SIG-M5 (cell line): ENCODE results near the gene METTL15.
"Not testable (repeated sequence)": the region's sequence is repeated elsewhere in the genome, so short reads cannot be mapped to it uniquely, and the experiment has no call there.

Experiments used
- DNase-seq: peaks from one replicate; lab custom pipeline; 2025; lab: John Stamatoyannopoulos, UW

METTL15 gene, protein sequence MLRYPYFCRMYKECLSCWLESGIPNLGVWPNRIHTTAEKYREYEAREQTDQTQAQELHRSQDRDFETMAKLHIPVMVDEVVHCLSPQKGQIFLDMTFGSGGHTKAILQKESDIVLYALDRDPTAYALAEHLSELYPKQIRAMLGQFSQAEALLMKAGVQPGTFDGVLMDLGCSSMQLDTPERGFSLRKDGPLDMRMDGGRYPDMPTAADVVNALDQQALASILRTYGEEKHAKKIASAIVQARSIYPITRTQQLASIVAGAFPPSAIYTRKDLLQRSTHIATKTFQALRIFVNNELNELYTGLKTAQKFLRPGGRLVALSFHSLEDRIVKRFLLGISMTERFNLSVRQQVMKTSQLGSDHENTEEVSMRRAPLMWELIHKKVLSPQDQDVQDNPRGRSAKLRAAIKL

GRCh38 chr11:28107750-28108618, at the start of gene METTL15, which contains the start of gene KIF18A:
Gene METTL15, plus strand, starts transcription at chr11:28108388. Its CDS starts 4,947 bp downstream, at chr11:28113335.
Gene KIF18A, minus strand, starts transcription at chr11:28108156. Its CDS starts 10,209 bp downstream, at chr11:28097947.
- peak; percentile 77 for DNase-seq

DNA sequence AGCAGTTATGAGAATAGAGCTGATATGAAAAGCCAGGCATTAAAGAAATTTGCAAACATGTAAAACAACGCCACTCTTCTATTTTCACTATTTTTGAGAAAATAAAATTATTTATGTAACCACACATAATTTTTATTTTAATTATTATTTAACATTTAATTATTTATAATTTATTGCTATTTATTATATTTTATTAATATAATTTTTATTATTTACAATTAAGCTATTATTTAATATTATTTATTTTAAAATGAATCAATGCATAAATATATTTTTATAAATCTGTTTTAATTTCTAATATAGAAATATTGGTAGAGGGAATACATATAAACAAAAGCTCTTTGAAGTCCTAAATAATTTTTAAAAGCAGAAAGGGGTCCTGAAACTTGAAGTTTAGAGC, 36.9 kb upstream of the METTL15 start:
- DNase-seq: no peak

- no peak for DNase-seq
These were observed 35.9 kb upstream of the METTL15 start for GRCh38 chr11:28072321-28072720.

DNA sequence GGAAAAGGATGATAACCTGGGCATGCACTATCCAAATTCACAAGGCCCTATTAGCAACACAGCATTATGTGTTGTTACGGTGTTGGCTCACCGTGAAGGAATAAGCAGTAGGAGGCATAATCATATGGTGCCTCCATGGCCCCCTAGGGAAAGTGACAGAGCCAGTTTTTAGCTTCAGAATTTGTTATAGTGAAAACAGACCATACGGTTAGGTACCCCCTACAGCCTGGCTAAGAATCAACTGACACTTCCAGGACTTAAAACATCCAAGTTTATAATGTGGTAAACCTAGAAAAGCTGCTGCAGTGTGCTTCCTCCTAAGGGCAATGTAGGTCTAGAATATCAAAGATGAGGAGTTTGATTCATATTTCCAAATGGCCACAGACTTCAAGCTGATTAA, 30.7 kb upstream of the METTL15 start:
- DNase-seq: no peak

GRCh38 chr11:28083118-28083517, 25.1 kb upstream of the METTL15 start:
- DNase-seq: no peak

DNA sequence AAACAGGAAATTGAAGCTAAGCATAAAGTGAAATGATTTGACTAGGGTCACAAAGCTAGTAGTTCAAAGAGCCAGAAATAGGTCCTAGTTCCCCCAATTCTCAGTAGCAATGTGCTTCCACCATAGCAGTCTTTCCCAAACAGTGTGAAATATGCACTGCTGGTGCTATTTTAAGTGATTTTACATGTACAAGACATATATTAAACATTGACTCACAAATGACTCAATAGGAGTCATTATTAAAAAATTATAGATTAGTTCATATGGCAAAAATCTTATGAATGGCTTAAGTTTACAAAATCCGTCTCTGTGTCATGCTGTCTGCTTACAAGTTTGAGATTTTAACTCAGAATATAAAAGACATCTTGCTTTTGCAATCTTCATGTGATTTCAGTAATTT, 21.6 kb upstream of the METTL15 start:
- no peak for DNase-seq

DNA sequence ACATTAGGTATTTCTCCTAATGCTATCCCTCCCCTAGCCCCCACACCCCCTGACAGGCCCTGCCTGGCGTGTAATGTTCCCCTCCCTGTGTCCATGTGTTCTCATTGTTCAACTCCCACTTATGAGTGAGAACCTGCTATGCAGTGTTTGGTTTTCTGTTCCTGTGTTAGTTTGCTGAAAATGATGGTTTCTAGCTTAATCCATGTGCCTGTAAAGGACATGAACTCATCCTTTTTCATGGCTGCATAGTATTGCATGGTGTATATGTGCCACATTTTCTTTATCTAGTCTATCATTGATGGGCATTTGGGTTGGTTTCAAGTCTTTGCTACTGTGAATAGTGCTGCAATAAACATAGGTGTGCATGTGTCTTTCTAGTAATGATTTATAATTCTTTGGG, 21.0 kb upstream of the METTL15 start:
- not testable (repeated sequence) for DNase-seq

DNA sequence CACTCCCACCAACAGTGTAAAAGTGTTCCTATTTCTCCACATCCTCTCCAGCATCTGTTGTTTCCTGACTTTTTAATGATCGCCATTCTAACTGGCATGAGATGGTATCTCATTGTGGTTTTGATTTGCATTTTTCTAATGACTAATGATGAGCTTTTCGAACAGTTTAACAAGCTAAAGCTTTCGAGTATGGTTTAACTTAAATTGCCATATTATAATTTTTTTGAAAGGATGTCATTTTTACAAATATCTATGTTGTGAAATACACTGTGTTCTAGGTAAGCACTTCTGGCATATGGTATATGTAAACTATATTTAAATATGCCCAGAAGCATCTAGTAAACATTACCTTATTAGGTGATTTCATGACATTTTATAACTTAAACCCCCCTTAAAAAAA, 20.5 kb upstream of the METTL15 start:
- DNase-seq: not testable (repeated sequence)

GRCh38 chr11:28089378-28089777, 18.8 kb upstream of the METTL15 start:
- no peak for DNase-seq

DNA sequence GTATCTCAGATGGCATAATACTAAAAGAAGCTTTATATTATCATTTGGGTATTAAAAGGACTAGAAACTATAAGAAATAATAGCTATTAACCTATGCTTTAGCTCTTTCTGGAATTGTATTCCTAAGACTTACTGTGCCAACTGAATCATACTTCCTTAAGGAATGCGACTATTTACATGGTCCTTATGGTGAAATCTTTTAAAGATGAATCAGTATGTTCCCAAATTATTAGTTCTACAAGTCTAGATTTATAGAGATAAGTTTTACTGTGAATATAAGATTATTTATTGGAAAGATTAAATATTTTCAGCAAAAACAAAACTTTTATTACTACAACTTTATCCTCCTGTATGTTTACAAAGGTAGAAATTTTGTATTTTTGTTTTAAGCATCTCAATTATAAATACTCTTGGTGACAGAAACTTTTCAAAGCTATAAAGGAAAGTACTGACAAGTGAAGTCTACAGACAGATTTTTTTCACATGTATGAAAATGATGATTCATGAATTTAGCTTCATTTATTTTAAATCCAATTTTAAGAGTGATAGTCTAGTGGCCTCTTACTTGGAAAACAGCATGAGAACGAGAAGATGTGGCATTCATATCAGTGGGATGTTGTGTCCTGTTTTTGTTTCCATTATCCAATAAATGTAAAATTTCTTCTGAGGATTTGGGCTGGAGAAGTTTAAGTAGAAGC, 18.0 kb upstream of the METTL15 start:
- no peak for DNase-seq

- DNase-seq: no peak
These were observed 15.4 kb upstream of the METTL15 start for GRCh38 chr11:28092786-28093185.

- no peak for DNase-seq
These were observed 9.9 kb upstream of the METTL15 start for GRCh38 chr11:28098257-28098656.

DNA sequence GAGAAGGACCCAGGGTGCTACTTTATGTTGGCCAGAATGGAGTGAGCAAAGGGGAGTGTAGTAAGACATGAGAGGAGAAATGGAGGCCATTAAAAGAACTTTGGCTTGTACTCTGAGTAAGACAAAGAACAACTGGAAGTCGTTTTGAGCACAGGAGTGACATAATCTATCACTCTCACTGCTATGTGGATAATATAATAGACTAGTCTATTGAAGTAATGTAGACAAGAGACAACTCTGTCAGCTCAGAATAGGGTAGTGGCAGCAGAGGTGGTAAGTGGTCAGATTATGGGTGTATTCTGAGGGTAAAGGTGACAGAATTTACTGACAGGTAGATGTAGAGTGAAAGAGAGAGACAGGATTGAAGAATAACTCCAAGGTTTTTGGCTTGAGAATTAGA, 8.5 kb upstream of the METTL15 start:
- DNase-seq: no peak

DNA sequence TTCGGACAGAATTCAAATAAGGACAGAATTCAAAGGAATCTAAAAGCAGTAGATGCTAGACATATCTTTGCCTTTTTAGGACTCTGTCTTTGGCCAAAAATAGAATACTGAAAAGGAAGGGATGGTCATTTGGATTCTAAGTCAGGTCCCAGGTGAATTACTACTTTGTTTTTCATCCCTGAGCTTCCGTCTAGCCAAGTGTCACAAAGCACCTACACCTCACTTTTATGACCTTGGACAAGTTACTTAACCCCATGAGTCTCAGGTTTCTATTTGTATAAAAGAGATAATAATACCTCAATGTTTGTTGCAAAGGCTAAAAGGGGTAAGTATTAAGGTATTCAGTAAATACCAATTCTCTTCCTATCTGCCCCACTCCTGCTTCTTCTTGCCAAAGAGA, 7.5 kb upstream of the METTL15 start:
- DNase-seq: no peak

DNA sequence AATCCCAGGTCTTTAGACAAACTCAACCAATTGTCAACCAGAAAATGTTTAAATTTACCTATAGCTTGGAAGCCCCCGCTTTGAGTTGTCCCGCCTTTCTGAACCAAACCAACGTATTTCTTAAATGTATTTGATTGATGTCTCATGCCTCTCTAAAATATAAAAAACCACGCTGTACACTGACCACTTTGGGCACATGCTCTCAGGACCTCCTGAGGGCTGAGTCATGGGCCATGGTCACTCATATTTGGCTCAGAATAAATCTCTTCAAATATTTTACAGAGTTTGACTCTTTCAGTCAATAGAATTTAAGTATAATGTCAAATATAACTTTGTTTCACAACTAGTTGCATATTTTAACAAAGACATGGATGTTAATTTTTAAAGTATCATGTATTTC, 5.9 kb upstream of the METTL15 start:
- not testable (repeated sequence) for DNase-seq

DNA sequence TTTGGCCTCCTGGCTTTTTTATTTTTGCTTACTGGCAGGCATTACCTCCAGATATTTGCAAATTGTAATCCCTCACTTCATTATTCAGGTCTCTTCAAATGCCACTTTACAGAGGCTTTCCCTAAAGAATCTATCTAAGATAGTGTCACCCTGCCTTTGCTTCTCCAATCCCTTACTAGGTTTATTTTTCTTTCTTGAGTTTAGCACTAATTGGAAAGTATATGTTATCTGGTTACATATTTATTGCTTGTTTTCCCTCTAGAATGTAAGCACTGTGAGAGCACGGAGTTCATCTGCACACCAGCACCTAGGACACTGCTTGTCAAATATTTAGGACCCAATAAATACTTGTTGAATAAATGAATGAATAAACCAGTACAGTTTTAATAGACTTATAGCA, 3.8 kb upstream of the METTL15 start:
- no peak for DNase-seq

DNA sequence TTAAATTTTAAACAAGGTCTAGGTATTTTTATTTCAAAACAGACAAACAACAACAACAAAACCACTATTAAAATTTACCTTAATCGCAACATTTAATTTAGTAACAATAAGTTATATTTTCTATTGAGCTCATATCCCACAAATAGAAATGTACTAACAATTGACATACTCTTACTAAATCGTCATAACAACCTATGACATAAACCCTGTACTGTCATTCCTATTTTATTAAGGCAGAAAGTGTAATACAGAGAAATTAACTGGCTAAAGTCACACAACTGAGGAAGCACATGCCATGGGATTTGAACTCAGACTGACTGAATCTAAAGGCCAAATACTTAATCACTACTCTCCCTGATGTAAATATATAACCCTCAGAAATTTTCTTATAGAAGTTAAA, 3.2 kb upstream of the METTL15 start:
- no peak for DNase-seq

- no peak for DNase-seq
These were observed 2.3 kb upstream of the METTL15 start for GRCh38 chr11:28105869-28106268.

GRCh38 chr11:28106353-28107043, 1.7 kb upstream of the METTL15 start:
- DNase-seq: no peak

DNA sequence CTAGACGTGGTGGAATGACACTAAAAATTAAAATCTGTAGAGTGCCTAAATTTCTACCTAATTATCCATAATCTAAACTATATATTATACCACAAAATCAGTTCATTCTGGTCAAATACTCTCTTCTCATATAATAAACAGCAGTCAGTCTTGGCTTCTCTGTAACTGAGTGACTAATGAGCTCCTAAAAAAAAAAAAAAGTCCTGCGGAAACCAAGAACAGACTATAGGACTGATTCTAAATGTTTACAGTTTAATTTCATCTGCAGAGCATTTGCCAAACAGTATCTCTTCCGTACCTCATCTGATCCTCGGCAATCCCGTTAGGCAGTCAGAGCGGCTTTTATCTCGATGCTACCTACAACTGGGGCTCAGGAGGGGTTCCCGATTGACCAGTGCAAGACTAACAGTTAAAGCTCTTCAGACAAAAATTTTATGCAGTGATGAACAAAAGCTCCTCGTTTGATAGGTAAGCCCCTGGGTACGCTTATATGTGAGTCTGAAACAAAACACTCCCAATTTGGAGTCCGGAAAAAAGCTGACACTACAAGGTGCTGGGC, 918 bp upstream of the METTL15 start:
- DNase-seq: no peak

DNA sequence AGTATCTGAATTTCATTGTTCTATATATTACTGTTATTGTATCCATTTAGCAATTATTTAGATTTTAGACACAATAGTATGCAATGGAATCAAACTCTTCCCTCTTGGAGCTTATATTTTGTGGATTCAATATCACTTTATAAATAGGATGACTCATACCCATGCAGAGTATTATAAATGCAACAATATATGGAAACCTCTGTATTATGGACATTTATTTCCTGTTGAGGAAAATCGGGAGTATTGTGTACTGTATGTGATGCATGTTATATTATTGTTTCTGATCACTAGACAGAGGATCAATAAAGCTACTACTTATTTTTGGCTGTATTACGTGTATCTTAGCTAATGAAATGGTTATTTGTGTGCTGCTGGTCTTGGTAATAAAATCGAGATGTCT, 770 bp downstream of the METTL15 start:
- DNase-seq: no peak
